M059J (cell line): ENCODE data around the gene SYTL5. TPM values are rescaled to one million over a fixed set of nuclear protein-coding genes. Genes with fewer than 3 reads are reported as not detected.

Experiments used
- DNase-seq: peaks from one replicate; pipeline ENCODE4 v3.0.0-alpha.2; 2012; ENCODE audit warnings: low read depth
- total RNA-seq: library from RNA; depleted of rRNA; stranded (reverse); fragments of >200 nt; shearing (Covaris generic); gene quantifications from 2 replicates; pipeline ENCODE4 v1.2.3, GENCODE V29; 2014

SYTL5 gene
- total RNA-seq, 1 experiment from 2014 or later: 23.1 TPM

DNA sequence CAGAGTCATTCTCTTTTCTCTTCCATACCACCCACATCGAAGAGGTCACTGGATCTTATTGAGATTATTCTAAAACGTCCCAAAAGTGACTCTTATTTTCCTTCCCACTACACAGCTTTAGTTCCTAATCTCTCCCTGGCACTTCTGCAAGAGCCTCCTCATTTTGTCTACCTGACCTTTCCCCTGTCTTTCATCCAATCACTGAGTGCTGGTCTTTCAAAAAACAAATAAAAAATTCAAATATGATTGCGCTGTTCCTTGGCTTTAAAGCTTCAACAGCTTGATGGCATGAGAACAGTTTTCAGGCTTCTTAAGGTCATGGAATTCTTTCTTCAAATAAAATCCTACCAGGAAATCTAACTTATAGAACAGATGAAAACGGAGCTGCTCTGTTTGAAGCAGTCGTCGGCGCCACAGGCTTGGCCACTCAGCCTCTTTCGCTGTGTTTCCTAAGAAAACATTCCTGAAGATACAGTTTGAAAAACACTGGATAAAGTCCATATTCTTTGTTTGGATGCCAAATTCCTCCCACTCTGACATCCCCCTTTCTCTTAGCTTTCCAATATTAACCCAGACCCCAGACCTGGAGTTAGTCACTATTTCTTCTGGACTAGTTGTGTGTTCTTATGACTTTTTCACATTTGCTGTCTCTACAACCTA is 12.5 kb downstream of the SYTL5 start:
- DNase-seq: no peak

DNA sequence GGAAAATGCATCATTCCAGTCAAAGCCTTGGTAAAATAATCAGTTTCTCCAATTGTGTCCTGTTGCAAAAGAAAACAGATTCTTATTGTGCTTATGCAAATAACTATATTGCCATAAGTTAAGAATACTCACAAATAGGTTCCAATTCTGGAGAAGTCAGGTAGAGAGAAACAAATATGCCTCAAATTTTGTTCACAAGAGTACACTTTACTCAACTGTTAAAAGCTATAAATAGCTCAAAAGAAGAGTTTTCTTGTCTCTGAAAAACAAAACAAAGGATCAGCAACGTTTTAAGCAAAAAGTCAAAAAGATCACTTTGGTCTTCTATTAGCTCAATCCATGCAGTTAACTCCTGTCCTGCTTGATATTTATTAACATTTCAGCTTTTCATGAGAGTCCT is 21.9 kb downstream of the SYTL5 start:
- DNase-seq: no peak

DNA sequence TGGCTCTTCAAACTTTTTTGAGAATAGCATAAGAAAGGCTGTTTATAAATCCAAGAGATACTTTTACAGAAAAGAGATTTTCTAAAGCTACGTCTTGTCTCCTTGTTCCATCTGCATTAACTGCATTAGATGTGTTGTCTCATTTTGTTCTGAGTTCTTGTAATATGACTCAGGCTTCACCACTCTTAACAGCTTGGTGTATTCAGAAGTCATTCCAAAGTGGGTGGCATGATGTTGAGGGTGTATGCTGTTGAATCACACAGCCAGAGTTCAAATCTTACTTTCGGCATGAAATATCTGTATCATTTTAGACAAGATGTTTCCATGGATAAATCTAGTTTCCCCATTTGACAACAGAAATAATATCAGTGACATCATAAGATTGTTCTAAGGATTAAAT is 30.1 kb downstream of the SYTL5 start:
- DNase-seq: peak; percentile 19

DNA sequence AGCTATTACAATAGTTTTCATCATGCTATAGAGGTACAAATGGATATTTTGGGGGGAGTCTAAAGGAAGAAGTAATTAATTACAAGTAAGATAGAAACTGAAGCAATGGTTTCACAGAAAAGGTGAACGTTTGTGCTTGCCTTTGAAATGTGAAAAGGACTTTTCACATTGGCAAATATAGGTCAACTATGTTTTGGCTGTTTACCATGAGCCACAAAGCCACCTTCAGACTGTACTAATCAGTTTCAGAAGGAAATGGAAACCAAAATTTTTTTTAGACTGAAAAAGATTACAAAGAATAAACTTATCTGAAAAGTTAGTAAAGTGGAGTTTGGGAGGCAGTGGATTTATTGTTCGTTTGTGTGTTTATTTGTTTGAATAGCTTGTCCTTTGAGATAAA is 32.1 kb downstream of the SYTL5 start:
- no peak for DNase-seq

DNA sequence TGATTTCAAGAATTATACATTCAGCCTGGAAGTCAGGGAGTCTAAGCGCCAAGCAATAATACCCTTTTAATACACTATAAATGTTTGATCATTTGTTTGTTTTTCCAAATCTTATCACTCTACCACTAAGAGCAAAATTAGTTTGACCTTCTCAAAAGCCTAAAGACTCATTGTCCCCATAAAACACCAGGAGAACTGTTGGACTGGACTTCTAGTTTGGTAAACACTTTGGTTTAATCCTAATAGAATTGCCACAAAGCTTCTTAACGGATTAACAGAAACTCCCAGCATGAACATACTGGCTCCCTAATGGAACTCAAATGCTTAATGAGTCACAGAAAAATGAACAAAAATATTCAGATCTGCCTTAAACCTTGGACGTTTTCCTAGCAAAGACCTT is 34.9 kb downstream of the SYTL5 start:
- DNase-seq: no peak

DNA sequence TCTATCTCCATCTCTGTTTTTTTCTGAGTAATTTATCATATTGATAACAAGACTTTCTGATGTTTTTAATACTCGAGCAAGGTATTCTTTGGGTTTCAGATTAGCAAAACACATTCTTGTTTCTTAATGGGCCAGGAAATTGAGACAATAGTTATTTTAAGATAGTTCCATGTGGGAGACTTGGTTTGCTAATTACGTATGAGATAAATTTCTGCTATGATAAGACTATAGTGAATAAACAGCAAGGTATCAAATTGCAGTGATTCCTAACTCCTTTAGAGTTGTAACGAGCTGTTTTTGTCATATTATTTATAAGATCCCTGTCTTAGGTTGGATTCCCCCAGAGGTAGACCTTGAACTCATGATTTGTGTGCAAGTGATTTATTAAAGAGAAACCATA is 38.3 kb downstream of the SYTL5 start:
- DNase-seq: no peak

DNA sequence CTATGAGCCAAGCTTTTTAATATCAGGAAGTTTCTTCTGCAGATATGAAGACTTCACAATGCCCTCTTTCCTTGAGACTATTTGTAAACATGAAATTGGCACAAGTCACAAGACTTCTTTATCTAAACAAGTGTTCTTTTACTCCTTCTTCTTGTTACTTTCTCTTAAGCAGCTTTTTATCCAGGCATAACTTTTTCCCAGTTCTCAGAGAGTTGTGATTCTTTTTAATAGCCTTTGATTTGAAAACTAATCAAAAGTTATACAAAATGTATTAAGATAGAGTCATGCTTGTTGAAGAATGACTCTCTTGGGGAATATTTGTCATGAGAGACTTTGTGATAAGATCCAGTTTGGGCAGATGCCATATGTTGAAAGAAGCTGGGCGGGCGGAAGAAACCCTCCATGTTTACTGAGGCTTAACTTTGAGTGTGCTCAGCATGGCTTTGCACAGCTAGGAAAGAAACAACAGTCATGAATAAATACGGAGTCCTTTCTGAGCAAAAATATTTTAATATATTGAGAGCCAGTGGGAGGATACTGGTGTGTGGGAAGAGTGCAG is 39.3 kb downstream of the SYTL5 start:
- no peak for DNase-seq

DNA sequence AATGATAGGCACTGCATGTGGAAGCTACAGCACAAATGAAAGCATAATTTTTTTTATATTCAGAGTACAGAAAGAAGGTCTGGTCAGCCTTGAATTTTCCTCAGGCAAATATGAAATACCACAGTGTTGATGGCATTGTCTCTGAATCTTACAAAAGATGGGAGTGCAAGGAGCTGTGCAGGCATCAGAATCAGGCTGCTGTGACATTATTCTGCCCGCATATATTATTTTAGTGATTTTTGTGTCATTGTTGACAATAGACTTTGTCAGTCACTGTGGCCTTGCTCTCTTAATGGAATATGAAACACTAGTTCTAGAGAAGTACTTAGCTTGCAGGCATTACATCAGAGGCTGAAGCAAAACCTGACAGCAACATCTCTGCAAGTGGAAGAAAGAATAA is 42.5 kb downstream of the SYTL5 start:
- DNase-seq: no peak

DNA sequence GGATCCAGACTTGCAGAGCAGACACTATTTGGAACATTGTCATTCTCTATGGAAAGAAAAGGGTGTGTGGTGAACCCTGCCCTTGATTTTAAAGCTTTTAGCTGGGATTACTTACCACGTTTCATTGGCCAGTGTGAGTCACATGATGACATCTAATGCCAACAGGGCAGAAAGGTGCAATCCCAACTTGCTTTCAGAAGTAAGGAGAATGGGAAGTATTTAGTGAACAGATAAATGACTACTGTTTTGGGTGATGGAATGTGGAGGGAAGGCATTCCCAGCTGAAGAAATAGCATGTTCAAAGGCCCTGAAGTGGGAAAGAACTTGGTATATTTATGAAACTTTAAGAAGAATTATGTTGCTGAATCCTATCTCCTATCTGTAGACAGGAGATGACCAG is 44.5 kb downstream of the SYTL5 start:
- DNase-seq: no peak

DNA sequence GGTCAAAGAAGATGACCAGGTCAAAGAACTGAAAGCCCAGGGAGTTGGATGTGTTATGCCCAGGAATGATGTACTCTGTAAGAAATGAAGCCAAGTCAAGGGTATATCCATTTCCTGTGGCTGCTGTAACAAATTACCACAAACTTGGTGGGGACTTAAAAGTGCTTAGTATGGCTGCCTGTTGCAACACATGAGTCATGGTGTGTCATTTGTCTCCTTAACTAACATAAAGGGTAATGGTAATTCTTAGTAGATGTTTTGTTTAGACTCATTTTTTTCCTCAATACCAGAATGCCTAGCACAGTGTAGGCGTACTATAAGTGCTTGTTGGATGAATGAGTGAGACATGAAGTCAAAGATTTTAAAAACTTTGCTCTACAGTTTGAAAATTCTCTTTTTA is 45.7 kb downstream of the SYTL5 start:
- peak; percentile 92 for DNase-seq

DNA sequence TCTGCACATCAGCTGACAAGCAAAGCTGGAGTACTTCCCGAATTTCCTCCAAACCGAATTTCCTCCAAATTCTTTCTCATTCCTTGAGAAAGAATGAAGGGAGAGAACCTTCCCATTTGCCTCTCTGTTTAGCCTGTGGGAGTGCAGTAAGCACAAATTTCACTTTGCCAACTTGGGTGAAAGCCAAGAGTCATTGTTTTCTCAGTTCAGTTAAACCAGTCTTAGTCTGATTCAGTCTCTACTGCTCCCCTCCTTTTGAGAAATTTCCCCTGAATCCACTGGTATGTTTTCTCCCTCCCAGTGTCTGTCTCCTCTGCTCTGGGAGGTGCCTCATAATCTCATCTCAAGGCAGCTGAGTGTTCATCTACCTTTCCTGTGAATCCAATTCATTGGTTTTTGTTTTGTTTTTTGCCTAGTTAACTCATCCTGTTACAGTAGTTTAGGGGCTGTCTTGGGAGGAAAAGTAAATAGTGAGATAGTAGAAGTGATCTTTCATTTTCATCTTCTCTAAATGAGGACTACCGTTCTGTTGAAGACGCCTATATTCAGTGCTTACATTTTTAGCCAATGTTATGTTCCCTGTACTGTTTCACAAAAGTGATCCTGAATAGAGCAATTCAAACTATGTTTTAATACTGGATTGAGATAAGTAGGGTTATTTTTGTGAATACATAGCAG is 49.0 kb downstream of the SYTL5 start:
- peak; percentile 84 for DNase-seq

DNA sequence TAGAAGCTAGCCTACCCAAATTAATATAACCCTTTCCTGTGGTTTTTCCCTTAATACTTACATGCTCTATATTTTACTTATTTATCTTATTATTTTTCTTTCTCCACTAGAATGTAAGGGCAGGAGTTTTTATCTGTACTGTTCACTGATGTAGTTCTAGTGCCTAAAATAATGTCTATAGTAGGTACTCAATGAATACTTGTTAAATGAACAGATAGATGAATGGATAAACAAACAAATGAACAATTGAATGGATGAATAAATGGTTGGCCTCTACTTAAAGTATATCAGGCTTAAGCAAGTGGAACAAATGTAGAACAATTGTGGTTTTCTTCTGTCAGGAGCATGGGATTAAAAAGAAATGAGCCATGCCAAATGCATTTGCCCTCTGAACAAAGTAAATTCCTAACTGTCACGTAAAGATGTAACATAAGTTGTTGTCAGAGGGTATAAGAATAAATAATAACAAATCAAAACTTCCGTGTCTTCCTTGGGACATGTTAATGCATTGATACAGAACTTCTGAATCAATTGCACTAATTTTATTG is 54.1 kb downstream of the SYTL5 start:
- peak; percentile 80 for DNase-seq

DNA sequence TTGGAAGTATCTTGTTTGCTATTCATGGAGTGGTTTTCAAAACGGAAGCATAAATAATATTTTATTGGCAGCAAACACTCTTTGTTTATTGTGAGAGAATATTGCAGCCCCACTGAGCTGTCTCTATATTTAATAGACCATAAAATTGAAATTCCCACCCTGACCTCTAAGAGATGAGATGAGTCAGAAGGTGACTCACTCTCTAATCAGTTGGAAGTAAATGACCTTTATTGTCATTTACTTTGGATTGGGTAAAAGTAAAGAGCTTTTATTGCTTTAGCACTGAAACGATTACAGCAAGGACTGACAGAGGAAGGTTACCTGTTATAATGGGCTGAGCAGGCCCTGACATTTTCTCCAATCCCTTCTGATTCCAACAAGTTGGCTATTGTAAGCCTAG is 55.0 kb downstream of the SYTL5 start:
- peak; percentile 87 for DNase-seq

DNA sequence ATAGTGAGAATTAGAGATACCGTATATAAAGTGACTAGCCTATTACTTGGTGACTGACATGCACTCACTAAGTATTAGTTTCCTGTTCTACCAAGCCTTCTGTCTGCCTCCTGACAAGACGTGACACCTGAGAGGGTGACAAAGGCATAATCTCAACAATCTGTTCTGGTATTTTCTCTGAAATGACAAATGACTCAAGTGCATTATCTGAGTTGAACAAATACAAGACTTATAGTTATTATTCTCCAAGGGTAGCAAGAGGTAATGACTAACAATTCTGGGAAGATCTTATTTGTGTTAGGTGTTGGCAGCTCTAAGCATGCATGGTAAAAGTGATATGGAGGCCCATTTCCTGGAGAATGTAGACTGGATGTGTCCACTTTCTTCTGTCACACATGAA is 60.6 kb downstream of the SYTL5 start:
- no peak for DNase-seq

DNA sequence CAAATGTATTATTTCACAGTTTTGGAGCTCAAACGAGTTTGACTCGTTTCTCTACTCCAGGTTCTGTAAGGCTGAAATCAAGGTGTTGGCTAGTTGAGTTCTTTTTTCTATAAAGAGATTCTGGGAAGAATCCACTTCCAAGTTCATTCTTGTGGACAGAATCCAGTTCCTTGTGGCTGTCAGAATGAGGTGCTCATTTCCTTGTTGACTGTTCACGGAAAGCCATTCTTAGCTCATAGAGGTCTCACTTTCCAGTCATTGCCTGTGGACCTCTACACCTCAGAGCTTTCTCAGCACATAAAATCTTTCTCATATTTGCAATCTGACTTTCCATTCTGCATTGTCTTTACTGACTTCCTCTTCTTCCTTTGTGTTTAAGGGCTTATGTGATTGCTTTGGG is 62.9 kb downstream of the SYTL5 start:
- DNase-seq: no peak

DNA sequence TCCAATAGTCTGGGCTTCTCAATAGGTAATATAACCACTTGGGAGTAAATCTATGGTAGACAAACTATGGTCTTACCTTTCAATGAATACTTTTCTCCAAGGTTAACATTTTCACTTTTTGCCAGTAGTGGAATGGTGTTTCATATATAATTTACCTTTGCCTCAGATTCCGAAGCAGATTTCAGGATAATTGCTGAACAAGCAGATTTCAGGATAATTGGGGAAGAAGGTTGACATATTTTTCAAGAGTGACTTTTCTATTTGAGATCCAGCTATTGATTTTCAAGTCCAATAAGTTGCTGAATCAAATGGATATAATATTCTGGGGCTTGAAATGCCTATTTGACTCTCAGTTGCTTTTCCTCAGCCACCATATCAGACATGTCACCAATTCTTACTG is 63.6 kb downstream of the SYTL5 start:
- no peak for DNase-seq

DNA sequence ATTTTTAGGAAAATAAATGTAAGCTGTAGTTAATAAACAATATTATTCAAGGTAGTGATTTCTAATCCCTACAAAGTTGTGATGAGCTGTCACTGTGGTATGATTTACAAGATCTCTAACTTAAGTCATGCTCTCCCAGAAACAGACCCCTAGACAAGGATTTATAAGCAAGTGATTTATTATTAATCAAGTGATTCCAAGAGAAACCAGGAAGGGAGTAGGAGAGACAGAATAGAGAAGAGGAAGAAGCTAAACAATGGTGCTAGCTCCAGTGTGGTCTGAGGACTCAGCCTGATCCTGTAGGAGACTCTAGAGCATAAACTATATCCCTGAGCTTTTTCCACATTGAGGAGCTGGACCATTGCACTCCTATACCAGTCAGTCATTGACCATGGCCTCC is 73.1 kb downstream of the SYTL5 start:
- DNase-seq: no peak

DNA sequence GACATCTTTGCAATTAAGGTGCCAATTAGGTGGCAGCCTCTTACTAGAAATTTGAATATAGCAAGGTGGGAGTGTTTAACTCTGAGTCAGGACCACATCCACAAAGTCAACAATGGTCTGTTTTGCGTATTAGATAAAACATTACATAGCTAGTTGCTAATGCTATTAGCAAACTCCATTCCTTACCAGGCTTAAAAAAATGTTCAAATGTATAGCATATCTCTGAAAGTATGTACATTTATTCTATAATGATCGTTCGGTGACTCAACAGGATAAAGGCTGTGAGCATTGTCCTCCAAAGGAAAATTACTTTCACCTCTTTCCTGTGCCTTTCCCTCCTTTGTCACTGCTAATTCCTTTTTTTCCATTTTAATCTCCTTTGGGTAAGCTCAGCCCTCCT is 74.5 kb downstream of the SYTL5 start:
- DNase-seq: no peak

DNA sequence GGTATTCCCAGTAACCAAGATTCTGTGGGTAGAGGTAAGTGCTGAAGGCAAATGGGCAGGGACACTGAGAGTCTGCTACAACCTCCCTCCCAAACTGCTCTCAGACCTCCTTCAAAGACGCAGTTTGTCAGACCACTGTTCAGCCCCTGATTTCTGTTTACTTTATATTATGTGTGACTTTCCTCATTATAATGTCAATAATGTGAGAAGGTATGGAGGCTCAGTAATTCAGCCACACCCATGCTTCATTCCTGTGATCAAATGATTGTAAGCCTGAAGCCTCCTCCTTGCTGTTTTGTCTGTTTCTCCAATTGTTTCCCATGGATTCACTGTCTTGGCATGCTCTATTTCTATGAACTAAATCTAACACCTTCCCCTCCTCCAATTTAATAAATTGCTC is 75.6 kb downstream of the SYTL5 start:
- no peak for DNase-seq

DNA sequence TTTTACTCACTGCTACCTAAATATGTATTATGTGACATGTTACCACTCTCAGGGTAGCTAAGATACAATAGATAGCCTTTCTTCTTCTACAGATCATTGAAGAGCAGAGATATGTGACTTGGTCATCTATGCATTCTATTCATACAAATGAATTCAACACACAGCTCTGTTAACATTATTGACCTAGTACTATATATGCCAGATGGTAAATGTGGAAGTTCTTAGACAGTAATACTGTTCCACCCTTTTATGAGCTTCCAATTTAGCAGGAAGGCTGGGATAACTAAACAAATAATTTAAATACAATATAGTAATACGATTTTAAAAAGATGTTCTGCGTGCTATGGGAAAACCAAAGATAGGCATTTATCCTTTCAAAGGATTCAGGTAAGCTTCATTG is 76.0 kb downstream of the SYTL5 start:
- DNase-seq: no peak

DNA sequence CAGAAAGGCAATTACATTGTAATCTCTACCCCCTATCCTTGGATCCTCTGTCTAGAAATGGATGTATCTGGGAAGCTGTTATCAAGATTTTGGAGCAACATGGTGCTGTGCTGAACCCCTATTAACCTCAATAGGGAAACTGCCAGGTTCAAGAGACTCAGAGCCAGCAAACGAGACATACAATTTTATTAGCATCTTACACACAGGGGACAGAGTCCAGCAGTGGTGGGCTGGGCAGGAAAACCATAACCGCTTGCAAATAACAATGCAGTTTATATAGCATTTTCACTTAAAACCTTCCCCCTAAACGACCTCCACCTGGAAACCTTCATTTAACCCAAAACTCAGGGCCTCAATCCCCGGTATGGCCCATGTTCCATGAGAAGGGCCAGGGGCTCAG is 79.5 kb downstream of the SYTL5 start:
- DNase-seq: no peak

DNA sequence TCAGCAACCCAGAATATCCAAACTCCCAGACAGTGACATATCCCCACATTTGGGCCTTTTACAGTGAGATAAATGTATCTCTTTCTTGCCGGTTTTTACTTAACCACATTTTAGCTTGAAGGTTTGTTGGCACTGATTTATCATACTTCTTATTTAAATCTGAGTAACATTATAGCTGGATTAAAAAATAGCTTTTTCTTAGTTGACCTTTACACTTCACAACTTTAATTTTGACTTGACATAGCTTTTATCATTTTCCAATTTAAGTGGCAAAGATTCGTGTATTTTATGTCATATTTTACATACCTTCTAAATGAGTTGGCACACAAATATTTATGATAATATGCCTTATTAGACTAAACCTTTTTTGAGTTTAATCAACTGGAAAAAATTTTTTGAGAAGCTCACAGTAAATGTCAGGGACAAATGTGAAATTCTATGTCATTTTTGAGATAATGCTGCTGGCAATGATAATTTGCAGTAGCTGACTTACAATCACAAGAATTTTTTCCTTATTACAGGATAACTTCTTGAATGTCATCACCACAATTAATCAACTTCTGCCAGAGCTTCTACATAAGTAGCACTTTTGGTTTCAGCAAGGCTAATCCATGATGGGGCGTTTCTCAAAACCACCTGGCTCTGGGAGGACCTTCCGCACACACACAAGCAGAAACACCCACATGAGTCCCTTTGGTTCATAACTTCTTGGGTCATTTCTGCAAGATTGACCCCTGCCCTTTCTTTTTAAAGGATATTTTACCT is 80.3 kb downstream of the SYTL5 start:
- DNase-seq: peak; percentile 45

DNA sequence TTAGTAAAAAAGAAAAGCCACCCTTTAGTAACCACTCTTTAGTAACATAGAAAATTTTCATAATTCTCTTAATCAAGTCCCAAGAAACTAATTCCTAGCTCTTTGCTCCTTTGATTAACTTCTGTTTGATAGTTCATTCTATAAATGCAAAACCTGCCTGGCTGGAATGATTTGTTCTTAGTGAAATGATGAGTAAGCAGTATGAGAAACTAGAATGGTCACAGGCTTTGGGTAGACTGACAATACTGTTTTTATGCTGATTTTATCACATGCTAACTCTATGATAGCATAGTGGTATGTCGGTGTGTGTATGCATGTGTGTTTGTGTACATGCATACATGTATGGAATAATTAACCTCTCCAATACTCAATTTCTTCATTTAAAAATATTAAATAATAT is 81.2 kb downstream of the SYTL5 start:
- no peak for DNase-seq
